ENCODE data around the gene ZBTB45.

Gene ZBTB45

DNA sequence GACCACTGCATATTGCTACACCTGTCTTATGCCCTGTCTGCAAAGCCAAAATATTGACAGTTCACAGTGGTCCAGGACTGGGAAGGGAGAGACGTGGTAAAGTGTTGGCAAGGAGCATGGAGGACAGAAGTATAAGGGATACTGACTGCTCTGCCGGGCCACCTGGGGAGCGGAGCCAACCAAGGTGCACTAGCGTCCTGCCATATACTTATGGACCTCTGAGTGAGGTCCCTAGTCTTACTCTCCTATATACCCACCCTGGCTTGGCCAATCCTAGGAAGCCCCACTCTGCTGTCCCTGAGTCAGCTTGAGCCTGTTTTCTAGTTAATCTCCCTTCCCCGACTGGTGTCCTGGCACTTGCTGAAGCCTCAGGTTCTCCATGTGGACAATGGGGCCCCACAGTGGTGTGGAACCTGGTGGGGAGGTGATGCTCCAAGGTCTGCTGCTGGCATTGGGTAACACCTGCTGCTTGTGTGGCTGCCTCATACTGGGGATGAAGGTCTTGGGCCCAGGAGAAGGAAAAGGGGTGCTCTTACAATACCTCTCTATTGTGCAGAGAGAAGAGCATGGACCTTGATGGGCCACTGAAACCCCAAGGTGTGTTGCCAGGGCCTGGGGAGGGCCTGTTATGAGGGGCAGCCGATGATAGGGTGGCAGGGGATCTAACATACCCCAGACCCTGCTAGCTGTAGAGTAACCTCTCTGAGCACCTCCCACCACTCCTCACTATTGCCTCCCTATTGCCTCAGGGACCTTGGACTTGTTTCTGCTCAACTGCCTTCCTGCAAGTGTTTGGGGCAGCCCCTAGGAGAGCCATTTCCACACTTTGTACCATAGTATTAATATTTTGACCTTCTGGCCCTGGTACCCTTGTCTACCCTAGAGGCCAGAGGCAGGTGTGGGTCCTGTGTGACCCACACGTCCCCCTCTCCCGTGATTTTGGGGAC lies 17.5 kb upstream of the ZBTB45 start:
- Mint-ChIP-seq H3K4me1 (ENCODE audit: low read depth) (peaks cover 17% of the 10 kb centered on the region), H3K9me3 (no peaks in the 10 kb centered on the region), H3K27me3 (peaks cover 22% of the 10 kb centered on the region), H3K4me3 (no peak overlapping the region), H3K27ac (no peak overlapping the region), H3K36me3 (ENCODE audit: low read depth) (no peaks in the 10 kb centered on the region)
- intact Hi-C loops (cut with micrococcal nuclease) = no loop called here

- H3K4me1 Mint-ChIP-seq (ENCODE audit: low read depth) = peaks cover 16% of the 10 kb centered on the region
- no peak overlapping the region for H3K27ac Mint-ChIP-seq
- H3K9me3 Mint-ChIP-seq = no peaks in the 10 kb centered on the region
- H3K27me3 Mint-ChIP-seq = peaks cover 25% of the 10 kb centered on the region
- intact Hi-C loops (cut with micrococcal nuclease) = no loop called here
- no peak overlapping the region for H3K4me3 Mint-ChIP-seq
- no peaks in the 10 kb centered on the region for H3K36me3 Mint-ChIP-seq (ENCODE audit: low read depth)
These were observed 16.2 kb upstream of the ZBTB45 start for GRCh38 chr19:58535857-58536256.

DNA sequence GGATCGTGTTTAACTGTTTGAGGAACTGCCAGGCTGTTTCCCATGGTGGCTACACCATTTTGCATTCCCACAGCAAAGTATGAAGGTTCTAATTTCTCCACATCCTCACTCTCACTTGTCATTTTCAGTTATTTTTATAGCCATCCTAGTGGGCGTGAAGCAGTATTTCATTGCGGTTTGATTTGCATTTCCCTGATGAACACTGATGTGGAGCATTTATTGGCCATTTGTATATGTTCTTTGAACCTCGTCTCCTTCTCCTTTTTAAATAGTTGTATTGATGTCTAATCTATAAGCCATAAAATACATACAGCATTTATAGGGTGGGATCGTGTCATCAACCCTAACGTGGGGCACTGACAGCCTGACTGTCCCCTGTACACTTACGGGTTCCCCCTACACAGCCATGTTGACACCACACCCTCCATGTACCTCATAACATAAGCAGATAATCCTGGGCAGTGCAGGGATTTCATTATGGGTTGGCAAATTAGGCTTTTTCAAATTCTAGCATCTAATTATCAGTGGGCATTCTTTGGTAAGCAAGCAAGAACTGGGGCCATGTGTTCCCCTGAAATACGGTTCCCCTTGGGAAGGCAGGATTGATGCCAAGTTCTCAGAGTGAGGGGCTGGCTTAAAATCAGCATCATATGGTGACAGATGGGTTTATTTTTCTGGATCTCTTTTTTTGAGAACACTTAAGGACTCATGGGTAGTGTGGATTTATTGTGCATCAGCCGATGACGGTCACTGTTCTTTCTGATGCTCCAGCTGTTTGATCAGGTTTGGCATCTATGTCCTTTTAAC lies 11.6 kb upstream of the ZBTB45 start:
- Mint-ChIP-seq H3K9me3 (no peaks in the 10 kb centered on the region), H3K27ac (no peak overlapping the region), H3K36me3 (ENCODE audit: low read depth) (no peaks in the 10 kb centered on the region), H3K4me1 (ENCODE audit: low read depth) (no peaks in the 10 kb centered on the region), H3K27me3 (peaks cover 5% of the 10 kb centered on the region), H3K4me3 (no peak overlapping the region)
- intact Hi-C loops (cut with micrococcal nuclease) = no loop called here

- H3K4me3 Mint-ChIP-seq = no peak overlapping the region
- H3K27me3 Mint-ChIP-seq = peaks cover 5% of the 10 kb centered on the region
- H3K9me3 Mint-ChIP-seq = no peaks in the 10 kb centered on the region
- intact Hi-C loops (cut with micrococcal nuclease) = no loop called here
- no peaks in the 10 kb centered on the region for H3K36me3 Mint-ChIP-seq (ENCODE audit: low read depth)
- no peaks in the 10 kb centered on the region for H3K4me1 Mint-ChIP-seq (ENCODE audit: low read depth)
- H3K27ac Mint-ChIP-seq = no peak overlapping the region
These were observed 9.8 kb upstream of the ZBTB45 start for GRCh38 chr19:58529405-58529804.

DNA sequence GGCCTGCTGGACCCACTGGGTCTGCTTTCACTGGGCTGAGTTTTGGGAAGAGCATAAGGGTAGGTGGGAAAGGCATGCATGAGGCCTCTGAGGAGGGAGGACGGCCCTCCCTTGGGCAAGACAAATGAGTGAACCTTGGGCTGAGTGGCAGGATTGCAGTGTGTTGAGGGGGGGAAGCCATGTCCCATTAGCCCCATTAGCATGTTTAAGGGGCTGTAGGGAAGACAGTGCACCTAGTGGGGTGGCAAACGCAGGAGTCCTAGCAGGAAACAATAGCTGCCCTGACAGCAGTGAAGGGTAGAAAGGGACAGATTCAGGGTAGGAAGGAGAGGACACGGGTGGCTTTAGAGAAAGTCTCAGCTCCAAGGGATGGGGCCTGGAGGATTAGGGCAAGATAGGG lies 3.1 kb upstream of the ZBTB45 start:
- Mint-ChIP-seq H3K36me3 (ENCODE audit: low read depth) (peaks cover 23% of the 10 kb centered on the region), H3K4me3 (no peak overlapping the region), H3K4me1 (ENCODE audit: low read depth) (peaks cover 33% of the 10 kb centered on the region), H3K27me3 (no peaks in the 10 kb centered on the region), H3K27ac (peak overlapping the region; percentile 19), H3K9me3 (no peaks in the 10 kb centered on the region)
- intact Hi-C loops (cut with micrococcal nuclease) = no loop called here

DNA sequence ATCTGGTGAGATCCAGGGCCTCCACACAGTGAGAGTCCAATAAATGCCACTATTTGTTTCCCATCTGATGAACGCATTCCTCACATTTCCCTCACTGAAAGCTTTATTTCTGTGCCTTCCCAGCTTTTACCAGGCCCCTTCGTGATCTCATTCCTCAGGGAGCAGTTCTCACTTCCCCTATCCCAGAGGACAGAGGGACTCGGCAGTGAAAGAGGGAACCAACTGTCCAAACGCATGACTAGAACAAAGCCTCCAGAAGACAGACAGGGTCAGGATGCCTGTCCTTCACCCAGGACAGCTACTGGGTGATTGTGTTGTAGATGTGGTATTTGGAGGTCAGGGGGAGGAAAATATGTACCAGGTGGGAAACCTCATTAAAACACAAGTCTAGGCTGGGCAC lies 2.0 kb upstream of the ZBTB45 start:
- Mint-ChIP-seq H3K4me1 (ENCODE audit: low read depth) (peaks cover 41% of the 10 kb centered on the region), H3K27ac (peak overlapping the region; percentile 59), H3K27me3 (no peaks in the 10 kb centered on the region), H3K4me3 (no peak overlapping the region), H3K36me3 (ENCODE audit: low read depth) (peaks cover 34% of the 10 kb centered on the region), H3K9me3 (no peaks in the 10 kb centered on the region)
- intact Hi-C loops (cut with micrococcal nuclease) = no loop called here

DNA sequence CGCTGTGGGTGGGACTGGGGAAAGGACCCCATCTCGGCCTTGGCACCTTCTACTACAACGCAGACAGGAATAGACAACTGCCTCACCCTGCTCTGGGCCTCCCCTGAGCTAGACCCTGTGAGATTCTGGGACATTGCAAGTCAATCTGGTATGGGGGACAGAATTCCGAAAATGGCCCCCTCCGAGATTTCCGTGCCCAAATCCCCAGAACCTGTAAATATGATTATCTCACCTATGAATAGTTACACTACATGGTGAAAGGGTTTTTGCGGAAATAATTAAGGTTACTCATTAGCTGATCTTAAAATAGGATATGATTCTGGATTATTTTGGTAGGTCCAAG lies 618 bp upstream of the ZBTB45 start:
- Mint-ChIP-seq H3K9me3 (no peaks in the 10 kb centered on the region), H3K27me3 (no peaks in the 10 kb centered on the region), H3K4me3 (peak overlapping the region; percentile 96), H3K36me3 (ENCODE audit: low read depth) (peaks cover 48% of the 10 kb centered on the region), H3K4me1 (ENCODE audit: low read depth) (peaks cover 54% of the 10 kb centered on the region), H3K27ac (peak overlapping the region; percentile 95)
- intact Hi-C loops (cut with micrococcal nuclease) = loop anchor here (1.0 kb wide), 1 partner anchor 38 kb away; the partner anchor contains the start of gene UBE2M

DNA sequence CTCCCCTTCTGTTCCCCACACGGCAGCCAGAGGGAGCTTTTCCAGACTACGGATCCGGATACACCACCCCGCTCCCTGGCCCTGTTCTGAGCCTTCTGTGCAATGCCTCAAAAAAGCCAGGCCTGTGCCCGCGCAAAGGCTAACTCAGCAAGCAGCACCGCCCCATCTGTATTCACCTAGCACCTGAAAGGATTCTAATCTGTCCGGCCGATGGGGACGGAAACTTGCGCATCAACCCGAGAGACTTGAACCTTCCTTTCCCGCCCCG lies 589 bp downstream of the ZBTB45 start:
- intact Hi-C loops (cut with micrococcal nuclease) = loop anchor here (2.0 kb wide), 2 partner anchors 24 to 54 kb away; partner anchors contain the start of gene MZF1
- peaks cover 66% of the 10 kb centered on the region for H3K4me1 Mint-ChIP-seq (ENCODE audit: low read depth)
- peak overlapping the region; percentile 96 for H3K4me3 Mint-ChIP-seq
- peaks cover 55% of the 10 kb centered on the region for H3K36me3 Mint-ChIP-seq (ENCODE audit: low read depth)
- no peaks in the 10 kb centered on the region for H3K9me3 Mint-ChIP-seq
- H3K27me3 Mint-ChIP-seq = no peaks in the 10 kb centered on the region
- H3K27ac Mint-ChIP-seq = peak overlapping the region; percentile 95

- intact Hi-C loops (cut with micrococcal nuclease) = loop anchor here (2.0 kb wide), 2 partner anchors 24 to 54 kb away; partner anchors contain the start of gene MZF1
- H3K36me3 Mint-ChIP-seq (ENCODE audit: low read depth) = peaks cover 59% of the 10 kb centered on the region
- H3K4me1 Mint-ChIP-seq (ENCODE audit: low read depth) = peaks cover 72% of the 10 kb centered on the region
- H3K4me3 Mint-ChIP-seq = peak overlapping the region; percentile 96
- H3K27me3 Mint-ChIP-seq = no peaks in the 10 kb centered on the region
- peak overlapping the region; percentile 95 for H3K27ac Mint-ChIP-seq
- H3K9me3 Mint-ChIP-seq = no peaks in the 10 kb centered on the region
These were observed 1.1 kb downstream of the ZBTB45 start for GRCh38 chr19:58518256-58519086.

GRCh38 chr19:58516964-58517833 lies 2.4 kb downstream of the ZBTB45 start:
- intact Hi-C loops (cut with micrococcal nuclease) = no loop called here
- H3K27ac Mint-ChIP-seq = no peak overlapping the region
- H3K36me3 Mint-ChIP-seq (ENCODE audit: low read depth) = peaks cover 60% of the 10 kb centered on the region
- no peak overlapping the region for H3K4me3 Mint-ChIP-seq
- peaks cover 73% of the 10 kb centered on the region for H3K4me1 Mint-ChIP-seq (ENCODE audit: low read depth)
- no peaks in the 10 kb centered on the region for H3K9me3 Mint-ChIP-seq
- no peaks in the 10 kb centered on the region for H3K27me3 Mint-ChIP-seq

GRCh38 chr19:58516246-58516836 lies 3.3 kb downstream of the ZBTB45 start:
- Mint-ChIP-seq H3K27me3 (no peaks in the 10 kb centered on the region), H3K9me3 (no peaks in the 10 kb centered on the region), H3K27ac (no peak overlapping the region), H3K36me3 (ENCODE audit: low read depth) (peaks cover 60% of the 10 kb centered on the region), H3K4me3 (no peak overlapping the region), H3K4me1 (ENCODE audit: low read depth) (peaks cover 66% of the 10 kb centered on the region)
- intact Hi-C loops (cut with micrococcal nuclease) = no loop called here

DNA sequence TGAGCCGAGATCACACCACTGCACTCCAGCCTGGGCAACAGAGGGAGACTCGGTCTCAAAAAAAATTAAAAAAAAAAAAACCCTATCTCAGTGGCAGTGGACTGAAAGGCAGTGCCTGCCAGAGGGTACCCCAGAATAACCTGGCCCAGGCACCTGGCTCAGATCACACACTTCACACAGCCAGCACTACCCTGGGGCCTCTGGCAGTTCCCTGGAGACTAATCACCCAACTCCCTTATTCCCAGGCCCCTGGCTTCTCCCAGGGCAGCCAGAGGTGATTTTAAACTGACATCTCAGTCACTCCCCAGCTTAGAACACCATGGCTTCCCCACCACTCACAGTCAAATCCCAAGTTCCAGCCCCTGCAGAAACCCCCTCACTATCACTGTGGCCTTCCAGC lies 4.4 kb downstream of the ZBTB45 start:
- Mint-ChIP-seq H3K4me3 (no peak overlapping the region), H3K36me3 (ENCODE audit: low read depth) (peaks cover 66% of the 10 kb centered on the region), H3K9me3 (no peaks in the 10 kb centered on the region), H3K27ac (peak overlapping the region; percentile 61), H3K27me3 (no peaks in the 10 kb centered on the region), H3K4me1 (ENCODE audit: low read depth) (peaks cover 61% of the 10 kb centered on the region)
- intact Hi-C loops (cut with micrococcal nuclease) = no loop called here

GRCh38 chr19:58514564-58515022 lies 5.0 kb downstream of the ZBTB45 start:
- no peaks in the 10 kb centered on the region for H3K9me3 Mint-ChIP-seq
- peak overlapping the region; percentile 82 for H3K27ac Mint-ChIP-seq
- H3K27me3 Mint-ChIP-seq = no peaks in the 10 kb centered on the region
- intact Hi-C loops (cut with micrococcal nuclease) = no loop called here
- peaks cover 62% of the 10 kb centered on the region for H3K36me3 Mint-ChIP-seq (ENCODE audit: low read depth)
- peak overlapping the region; percentile 75 for H3K4me3 Mint-ChIP-seq
- H3K4me1 Mint-ChIP-seq (ENCODE audit: low read depth) = peaks cover 55% of the 10 kb centered on the region

Data from dendritic cell treated with granulocyte-macrophage colony-stimulating factor and Interleukin-4, amounts not matched to agents 40 ng/mL and 50 ng/mL, for 4 days (primary cell).